SHP77 treated with DMSO at 0.1 percent for 48 hours (cell line): ENCODE results near the gene C6orf136.
"Not testable (repeated sequence)": the region's sequence is repeated elsewhere in the genome, so short reads cannot be mapped to it uniquely, and the experiment has no call there.

Experiments
- DNase-seq: peaks from one replicate; lab custom pipeline; 2025; lab: John Stamatoyannopoulos, UW

C6orf136 gene, protein sequence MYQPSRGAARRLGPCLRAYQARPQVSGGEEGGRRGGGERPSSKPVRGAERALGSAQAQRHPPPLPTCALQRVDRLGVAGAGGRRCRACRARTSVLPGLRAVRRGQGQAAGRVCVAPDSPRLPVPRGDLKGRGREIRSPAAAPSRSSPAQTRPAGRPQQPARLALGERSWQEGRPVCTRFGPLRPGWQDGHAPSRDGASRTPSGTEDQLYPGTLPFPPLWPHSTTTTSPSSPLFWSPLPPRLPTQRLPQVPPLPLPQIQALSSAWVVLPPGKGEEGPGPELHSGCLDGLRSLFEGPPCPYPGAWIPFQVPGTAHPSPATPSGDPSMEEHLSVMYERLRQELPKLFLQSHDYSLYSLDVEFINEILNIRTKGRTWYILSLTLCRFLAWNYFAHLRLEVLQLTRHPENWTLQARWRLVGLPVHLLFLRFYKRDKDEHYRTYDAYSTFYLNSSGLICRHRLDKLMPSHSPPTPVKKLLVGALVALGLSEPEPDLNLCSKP

DNA sequence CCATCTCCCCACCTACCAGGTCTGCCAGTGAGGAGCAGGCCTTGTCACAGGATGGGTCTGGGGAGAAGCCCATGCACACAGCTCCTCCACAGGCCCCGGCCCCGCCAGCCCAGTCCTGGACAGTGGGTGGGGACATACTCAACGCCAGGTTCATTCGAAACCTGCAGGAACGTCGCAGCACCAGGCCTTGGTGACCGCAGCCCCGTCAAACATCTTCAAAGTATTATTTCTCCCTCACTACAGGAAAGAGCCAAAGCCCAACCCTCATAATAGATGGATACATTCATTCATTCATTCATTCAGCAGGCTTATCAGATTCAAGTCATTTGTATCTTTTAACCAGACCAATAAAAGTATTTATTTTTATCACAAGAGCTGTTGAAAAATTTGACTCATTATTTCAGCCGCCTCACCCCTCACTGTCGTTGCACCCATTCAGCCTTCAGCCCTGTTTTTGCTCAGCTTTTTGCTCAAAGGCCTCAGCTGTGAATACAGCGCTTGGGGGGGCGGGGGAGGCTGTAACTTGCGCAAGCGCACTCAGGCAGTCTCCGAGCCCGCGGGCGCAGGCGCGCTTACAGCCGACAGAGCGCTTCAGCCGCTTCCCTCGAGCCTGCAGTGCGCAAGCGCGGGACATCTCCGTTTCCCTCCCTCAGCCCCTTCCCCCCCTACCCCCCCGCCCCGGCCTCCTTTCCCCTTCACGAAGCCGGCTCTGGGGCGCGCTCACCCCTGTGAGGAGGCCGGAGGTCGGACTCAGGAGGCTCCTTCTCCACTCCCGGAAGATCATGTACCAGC is at the start of gene C6orf136:
Gene C6orf136 (plus strand): TSS at position 684 of the 792 bp plus-strand sequence. CDS start 99 bp downstream, at position 783.
- DNase-seq: peak; percentile 81

DNA sequence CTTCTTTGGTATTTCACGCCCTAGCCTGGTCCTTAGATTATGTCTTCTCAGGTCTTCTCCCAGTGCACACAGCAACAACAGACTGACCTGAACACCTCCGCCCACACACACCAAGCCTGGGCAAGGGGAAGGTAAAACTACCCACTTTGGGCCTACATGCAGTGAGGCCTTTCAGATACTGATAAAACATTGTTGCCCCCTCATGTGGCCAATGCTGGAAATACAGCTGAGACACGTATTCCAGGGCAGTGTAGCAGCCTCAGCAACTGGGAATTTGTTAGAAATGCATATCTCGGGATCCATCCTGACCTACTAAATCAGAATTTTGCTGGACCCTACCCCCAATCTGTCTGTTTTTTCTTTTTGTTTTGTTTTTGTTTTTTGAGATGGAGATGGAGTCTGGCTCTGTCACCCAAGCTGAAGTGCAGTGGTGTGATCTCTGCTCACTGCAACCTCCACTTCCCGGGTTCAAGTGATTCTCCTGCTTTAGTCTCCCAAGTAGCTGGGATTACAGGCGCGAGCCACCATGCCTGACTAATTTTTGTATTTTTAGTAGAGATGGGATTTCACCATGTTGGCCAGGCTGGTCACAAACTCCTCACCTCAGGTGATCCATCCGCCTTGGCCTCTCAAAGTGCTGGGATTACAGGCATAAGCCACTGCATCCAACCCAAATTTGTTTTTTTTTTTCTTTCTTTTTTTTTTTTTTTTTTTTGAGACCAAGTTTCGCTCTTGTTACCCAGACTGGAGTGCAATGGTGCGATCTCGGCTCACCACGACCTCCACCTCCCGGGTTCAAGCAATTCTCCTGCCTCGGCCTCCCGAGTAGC is 49.4 kb upstream of the C6orf136 start:
- not testable (repeated sequence) for DNase-seq

DNA sequence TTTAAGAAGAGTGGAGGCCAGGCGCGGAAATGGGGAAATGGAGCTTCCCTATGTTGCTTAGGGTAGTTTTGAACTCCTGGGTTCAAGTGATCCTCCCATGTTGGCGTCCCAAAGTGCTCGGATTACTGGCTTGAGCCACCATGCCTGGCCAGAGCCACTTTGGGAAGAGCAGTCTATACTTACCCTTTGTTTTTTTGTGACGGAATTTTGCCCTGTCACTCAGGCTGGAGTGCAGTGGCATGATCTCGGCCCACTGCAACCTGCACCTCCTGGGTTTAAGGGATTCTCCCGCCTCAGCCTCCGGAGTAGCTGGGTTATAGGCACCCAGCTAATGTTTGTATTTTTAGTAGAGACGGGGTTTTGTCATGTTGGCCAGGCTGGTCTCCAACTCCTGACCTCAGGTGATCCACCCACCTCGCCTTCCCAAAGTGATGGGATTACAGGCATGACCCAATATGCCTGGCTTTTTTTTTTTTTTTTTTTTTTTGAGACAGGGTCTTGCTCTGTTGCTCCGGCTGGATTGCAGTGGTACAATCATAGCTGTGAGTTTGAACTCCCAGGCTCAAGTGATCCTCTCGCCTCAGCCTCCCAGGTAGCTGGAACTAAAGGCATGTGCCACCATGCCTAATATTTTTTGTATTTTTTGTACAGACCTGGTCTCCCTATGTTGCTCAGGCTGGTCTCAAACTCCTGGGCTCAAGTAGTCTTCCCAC is 47.9 kb upstream of the C6orf136 start:
- no peak for DNase-seq

DNA sequence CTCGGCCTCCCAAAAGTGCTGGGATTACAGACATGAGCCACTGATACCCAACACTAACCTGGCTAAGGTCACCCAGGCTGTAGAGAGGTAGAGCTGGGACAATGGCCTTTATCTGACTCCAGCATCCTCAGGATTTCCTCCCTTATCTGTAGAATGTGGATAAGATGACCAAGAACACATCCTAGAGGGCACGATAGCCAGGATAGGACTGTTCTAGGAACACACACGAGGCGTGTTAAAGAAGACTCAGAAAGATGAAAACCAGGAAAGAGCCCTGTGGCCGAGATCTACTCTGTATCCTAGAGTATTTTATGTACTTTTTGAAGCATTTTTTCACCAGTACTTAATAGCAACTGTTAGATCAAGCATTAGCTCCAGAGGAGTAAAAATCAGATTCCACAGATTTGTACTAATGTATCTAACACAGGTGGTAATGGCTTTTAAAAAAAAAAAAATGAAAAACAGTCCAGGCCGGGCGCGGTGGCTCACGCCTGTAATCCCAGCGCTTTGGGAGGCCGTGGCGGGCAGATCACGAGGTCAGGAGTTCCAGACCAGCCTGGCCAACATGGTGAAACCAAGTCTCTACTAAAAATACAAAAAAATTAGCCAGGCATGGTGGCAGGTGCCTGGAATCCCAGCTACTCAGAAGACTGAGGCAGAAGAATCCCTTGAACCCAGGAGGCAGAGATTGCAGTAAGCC is 47.2 kb upstream of the C6orf136 start:
- DNase-seq: no peak

DNA sequence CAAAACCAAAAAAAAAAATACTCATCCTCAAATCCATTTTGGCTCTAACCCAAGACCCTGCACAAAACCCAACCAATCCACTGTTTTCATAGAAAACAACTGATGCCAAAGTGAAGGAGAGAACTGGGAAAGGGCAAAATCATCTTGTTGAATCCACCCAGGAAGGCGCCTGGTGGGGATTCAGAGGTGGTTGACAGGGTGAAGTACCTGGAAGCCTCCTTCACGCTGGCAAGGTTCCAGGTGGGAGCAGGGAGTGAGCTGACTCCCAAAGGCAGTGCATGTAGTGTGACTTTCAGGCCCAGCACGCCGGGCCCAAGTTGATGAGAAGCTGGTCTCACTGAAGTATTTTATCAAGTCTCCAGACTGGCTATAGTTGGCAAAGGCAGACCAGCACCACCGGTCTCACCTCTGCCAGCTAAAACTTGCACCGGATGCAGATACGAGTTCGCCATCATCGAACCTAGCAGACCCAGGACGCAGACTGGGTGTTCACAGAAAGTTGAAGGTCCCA is 46.4 kb upstream of the C6orf136 start:
- no peak for DNase-seq

DNA sequence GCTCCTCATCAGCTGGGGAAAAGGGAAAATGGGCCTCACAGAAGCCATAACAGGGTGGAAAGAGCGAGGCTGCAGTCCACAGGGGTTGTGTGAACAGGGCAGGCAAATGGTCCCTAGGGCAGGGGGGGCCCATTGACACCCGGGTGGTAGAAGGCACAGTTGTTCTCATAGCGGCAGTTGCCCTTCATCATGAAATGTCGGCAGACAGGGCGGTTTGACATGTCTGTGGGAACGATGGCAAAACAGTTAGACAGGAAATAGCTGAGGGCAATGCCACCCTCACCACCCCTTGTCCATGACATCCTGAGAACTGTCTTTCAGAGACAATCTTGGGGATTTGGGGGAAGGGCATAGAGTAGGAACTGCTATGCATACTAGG is 45.5 kb upstream of the C6orf136 start:
- no peak for DNase-seq

DNA sequence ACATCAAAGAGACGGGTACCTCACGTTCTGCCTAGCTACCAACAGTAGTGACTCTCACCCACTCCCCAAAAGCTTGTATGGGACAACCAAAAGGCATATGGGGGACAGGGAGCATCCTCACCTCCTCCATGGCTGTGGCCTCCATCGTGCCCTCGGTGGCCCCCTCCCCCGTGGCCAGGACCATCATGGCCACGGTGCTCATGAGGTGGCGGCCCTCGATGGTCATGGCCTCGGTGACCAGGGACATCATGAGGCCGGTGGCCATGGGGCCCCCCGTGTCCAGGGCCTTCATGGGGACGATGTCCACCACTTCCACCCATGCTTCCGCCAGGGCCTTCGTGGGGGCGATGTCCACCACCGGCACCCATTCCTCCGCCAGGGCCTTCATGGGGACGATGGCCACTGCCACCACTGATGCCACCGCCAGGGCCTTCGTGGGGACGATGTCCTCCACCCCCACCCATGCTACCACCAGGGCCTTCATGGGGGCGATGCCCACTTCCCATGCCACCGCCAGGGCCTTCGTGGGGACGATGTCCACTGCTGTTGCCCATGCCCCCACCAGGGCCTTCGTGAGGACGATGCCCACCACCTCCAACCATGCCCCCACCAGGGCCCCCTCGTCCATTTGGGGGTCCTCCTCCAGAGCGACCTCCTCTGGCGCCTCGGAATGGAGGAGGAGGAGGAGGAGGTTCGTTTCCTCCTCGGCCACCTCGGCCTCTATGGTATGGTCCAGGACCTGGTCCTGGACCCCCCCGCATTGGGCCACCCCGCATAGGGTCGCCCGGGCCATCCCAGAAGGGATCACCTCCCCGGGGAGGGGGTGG is 44.9 kb upstream of the C6orf136 start:
- DNase-seq: no peak

DNA sequence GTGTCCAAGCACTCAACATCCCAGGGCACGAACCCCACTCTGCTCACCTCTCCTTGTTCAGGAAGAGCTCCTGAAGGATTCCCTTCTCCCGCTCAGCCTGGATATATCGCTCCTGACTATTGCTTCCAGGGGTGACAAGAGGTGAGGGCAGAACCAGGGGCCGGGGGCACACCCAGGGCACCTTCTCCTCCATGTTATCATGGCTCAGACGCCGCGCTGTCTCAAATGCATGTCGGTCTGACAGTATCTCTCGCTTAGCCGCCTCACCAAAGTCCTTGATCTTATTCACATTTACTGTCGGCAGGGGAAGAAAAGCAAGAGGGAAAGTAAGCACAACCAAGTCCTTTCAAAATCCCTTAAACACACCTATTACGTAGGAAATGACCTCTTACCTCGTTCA is 43.0 kb upstream of the C6orf136 start:
- DNase-seq: no peak

DNA sequence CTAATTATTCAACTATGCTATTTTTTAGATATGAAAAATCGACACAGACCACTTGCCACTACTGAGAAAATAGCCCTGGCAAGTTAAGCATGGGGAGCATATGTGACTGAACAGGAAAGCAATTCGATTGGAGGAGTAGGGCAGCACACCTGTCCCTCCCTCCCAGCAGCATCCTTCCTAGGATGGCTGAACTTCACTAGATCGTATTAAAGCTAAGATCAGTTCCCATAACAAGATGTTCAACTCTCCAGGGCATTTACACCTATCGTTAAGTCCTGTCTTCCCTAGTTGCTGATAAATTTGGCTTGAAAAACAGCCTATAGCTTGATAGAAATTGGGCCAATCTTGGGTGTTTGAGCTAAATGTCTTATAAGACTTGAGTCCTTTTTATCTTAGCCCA is 36.9 kb upstream of the C6orf136 start:
- DNase-seq: no peak

DNA sequence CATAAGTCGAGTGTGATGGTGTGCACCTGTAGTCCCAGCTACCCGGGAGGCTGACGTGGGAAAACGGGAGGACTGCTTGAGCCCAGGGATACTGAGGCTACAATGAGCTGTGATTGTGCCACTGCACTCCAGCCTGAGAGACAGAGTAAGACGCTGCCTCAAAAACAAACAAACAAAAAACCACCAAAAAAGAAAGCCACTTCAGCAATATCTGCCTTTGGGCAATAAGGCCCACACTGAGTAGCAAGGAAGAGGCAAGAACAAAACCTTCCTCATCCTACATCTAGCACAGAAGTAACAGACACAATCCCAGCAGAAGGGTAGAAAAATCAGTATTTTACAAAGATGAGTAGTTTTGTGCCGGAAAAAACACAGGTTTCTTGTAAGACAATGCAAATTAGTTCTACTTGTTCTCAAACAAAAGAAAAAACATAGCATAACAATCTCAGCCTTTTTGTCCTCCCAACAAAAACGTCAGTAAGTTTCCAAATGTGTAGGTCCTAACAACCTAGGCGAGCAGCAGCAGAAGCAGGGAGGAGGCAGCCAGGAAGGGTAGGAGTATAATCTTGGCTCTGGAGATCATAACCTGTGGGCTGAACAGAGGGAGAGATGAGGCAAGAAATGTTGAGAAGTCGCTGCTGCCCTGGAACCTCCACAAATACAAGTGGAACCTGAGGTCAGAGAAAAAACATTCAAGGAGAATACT is 35.6 kb upstream of the C6orf136 start:
- DNase-seq: no peak

DNA sequence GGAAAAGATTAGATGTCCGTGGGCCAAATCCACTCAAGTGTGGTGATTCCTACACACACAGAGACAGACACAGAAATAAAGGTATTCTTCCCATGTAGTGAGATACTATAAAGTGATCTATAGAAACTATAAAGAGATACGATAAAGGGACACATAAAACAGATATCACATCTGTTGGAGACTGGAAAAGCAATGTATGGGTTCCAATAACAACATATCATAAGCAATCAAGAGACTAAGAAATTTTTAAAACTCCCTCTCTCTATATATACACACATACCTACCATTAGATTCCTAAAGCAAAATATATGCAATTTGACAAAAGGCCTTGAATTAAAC is 35.1 kb upstream of the C6orf136 start:
- DNase-seq: no peak

DNA sequence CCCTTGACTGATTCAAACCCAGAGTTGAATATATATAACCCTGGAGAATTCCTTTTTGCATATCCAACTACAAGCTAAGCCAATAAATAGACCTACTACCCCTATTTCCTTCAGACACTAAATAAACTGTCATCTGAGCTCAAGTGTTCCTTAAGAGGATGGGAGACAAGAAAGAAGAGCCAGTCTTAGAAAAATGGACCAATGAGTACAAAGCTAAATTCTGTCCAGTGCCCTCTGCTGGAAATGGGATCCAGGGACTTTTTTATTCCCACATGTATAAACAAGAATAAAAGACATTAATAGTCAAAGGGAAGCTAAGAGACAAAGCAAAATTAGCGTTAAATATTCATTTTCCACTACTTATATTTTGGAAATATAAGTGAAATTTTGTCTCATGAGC is 34.7 kb upstream of the C6orf136 start:
- no peak for DNase-seq

DNA sequence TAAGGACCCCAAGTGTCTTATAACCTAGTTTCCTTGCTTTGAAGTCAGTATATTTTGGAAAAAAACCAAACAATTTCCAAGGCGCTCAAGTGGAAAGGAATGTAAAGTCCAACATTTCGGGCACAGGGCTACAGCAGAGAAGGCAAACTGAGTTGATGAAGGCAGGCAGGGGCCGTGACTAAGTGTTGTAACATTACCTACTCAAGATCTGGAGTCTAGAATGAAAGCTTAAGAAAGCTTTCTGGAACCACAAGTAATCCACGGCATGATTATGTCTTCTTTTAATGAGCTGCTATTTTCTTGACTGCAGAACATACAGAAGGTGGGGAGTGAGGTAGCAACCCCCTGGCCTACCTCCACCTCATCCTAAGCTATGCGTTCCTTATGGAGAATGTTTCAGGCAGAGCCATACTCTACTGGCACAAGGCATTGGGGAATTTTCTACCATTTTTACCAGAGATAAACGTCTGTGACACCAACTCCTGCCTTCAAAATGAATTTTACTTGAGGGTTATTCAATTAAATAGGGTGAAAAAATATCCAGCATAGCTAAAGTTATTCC is 34.2 kb upstream of the C6orf136 start:
- no peak for DNase-seq

DNA sequence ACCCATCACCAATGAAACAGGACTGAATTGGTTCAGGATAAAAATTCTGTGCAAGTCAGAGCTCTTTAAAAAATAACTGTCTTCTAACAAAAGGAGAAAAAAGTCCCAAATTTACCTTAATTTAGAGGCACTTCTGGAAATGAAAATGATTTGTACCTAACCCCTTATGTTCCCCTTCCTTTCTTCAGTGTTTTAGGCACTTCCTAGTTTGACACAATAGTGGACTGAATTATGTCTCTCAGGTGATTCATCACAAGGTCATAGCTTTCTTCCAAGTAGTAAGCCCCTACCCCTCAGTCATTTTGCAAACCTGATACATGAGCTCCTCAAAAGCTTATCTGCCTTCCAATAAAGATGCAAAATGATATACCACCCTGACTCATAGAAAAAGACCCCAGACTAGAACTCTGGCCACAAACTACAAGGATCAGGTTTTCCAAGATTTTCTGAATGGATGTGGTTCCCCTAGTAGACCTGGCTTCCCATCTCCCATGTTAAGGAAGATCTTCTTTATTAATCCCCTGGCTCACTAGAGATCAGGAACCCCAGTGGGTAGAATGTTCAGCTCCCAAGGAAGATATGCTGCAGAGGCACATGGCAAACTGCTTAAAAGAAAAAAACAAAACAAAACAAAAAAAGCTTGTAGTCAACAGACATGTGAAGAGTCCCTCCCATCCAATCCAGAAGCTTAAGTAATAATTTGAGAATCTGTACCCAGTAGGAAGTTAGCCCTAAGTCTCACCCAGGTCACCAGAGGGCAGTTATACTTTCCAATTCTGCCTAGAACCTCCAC is 33.5 kb upstream of the C6orf136 start:
- no peak for DNase-seq

DNA sequence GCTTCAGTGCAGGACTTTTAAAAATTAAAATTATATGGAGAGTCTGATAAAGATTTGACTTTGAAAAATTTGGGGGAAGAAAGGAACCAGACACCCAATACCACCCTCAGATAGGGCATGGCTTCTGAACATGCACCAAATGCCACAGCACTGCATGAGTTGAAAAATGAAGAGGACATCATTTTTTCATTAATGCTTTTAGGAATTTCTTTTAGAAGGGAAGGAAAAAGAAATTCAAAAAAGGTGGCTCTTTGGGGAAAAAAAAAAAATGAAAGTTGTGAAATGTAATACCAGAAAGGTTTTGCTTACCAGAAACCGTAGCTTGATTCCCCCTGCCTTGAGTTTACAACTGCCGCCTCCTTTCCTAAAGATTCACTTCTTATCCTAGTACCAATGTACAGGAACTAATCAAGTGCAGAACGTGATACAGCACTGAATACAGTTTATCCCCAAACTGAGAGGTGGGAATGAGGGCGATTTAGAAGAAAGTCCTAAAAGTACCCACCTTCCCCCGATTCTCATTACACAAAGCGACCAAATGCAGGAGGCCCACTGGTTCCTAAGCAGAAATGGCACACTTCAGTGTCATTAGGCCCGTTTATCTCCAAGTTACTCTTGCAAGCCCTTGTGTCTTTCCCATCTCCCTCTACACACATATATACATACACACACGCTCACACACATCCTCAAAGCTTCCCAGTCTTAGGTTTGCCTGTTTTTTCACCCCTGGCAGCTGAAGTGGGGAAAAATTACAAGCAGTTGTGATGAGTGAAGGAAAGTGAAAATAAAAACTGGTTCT is 32.7 kb upstream of the C6orf136 start:
- no peak for DNase-seq

DNA sequence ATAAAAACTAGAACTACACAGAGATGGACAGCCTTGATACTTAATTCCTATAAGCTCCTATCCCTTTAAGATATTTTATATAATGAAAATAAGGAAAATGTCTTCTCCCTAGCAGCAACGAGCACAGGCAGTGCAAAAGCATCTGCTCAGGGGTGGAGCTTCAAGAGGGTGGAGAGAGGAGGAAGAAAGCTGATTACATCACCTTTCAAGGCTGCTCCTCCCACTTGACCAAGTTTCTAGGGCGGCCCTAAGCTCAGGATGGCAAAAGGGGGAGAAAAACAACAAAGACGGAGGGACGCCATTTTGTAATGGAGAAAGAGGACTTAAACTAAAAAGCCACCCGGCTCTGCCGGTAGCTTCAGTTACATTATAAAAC is 32.1 kb upstream of the C6orf136 start:
- DNase-seq: peak; percentile 74

DNA sequence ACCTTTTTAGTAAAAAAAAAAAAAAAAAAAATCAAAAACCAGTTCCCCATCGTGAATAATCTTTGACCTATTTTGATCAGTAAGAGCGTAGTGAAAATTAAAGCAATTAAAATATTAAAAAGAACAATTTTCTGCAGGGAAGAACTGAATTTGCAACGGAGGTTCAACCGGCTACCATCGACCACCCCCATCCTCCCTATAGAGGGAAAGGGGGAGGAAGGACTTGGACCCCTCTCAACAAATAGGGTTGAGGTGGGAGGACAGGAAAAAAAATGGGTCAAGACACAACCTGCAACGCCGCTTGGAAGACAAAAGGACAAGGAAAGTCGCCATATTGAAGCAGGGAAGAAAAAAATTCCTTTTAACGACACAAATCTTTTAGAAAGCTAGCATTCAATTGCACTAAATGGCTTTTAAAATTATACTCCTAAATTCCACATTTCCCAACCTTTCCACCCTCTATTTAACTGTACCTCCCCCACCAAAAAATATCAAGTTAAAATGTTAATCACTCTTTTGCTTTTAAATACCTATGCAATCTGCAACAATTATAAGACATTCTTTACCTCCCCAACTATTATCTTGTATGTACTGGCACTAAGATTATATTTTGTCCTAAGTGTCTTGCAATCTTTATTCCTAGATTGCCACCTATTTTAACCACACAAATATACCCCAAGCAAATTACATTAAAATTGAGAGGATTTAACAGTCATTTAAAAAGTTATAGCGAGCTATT is 31.5 kb upstream of the C6orf136 start:
- no peak for DNase-seq
